Endodermal cell (in vitro differentiated cells): ENCODE data around the gene GALR2. TPM values are rescaled to one million over a fixed set of nuclear protein-coding genes. Genes with fewer than 3 reads are reported as not detected.
"Not testable (repeated sequence)": the region's sequence is repeated elsewhere in the genome, so short reads cannot be mapped to it uniquely, and the experiment has no call there.

Experiments used
- DNase-seq: peaks from one replicate; pipeline ENCODE4 v3.0.0-alpha.2; 2017
- H3K27ac ChIP-seq: 2 replicates; pipeline ENCODE4 v1.5.1; 2013; ENCODE audit warnings: mild to moderate bottlenecking, low read depth, low read length, moderate library complexity
- H3K27me3 ChIP-seq: 2 replicates; pipeline ENCODE4 v1.6.1; 2013; ENCODE audit warnings: mild to moderate bottlenecking, low read length, moderate library complexity; ENCODE audit not compliant: insufficient read depth, control insufficient read depth, poor library complexity, severe bottlenecking
- H3K36me3 ChIP-seq: 2 replicates; pipeline ENCODE4 v1.7.0; 2013; ENCODE audit warnings: mild to moderate bottlenecking, low read length, moderate library complexity; ENCODE audit not compliant: control insufficient read depth, insufficient read depth
- H3K4me1 ChIP-seq: one replicate; pipeline ENCODE4 v1.7.0; 2013; ENCODE audit warnings: low read length; ENCODE audit not compliant: control insufficient read depth, insufficient read depth
- H3K4me3 ChIP-seq: 2 replicates; pipeline ENCODE4 v1.5.1; 2013; ENCODE audit warnings: mild to moderate bottlenecking, low read length, moderate library complexity
- H3K9ac ChIP-seq: 2 replicates; pipeline ENCODE4 v1.6.1; 2013; ENCODE audit warnings: mild to moderate bottlenecking, low read length, moderate library complexity; ENCODE audit not compliant: poor library complexity, severe bottlenecking; ENCODE audit errors: extremely low read depth
- H3K9me3 ChIP-seq: 2 replicates; pipeline ENCODE4 v1.6.1; 2013; ENCODE audit warnings: mild to moderate bottlenecking, low read length, moderate library complexity; ENCODE audit not compliant: control insufficient read depth
- H3K27ac Mint-ChIP-seq: 2 replicates; pipeline ENCODE4 v1.8.0; 2020; ENCODE audit warnings: mixed read lengths
- H3K27me3 Mint-ChIP-seq: 2 replicates; pipeline ENCODE4 v1.8.0; 2021; ENCODE audit warnings: mild to moderate bottlenecking, mixed read lengths; ENCODE audit not compliant: insufficient read depth
- H3K36me3 Mint-ChIP-seq: 2 replicates; pipeline ENCODE4 v1.8.0; 2020; ENCODE audit warnings: low read depth, mixed read lengths
- H3K4me1 Mint-ChIP-seq: 2 replicates; pipeline ENCODE4 v1.8.0; 2020; ENCODE audit warnings: mixed read lengths
- H3K4me3 Mint-ChIP-seq: 2 replicates; pipeline ENCODE4 v1.8.0; 2020; ENCODE audit warnings: mild to moderate bottlenecking, moderate library complexity, mixed read lengths
- H3K9me3 Mint-ChIP-seq: 2 replicates; pipeline ENCODE4 v1.8.0; 2020; ENCODE audit warnings: mild to moderate bottlenecking, mixed read lengths
- WGBS, 2 experiments: methylation state at CpG; one replicate each; pipeline versions ENCODE4 v1.1.5 to v1.1.7; 2013; ENCODE audit warnings: missing lambda C conversion rate in 2 of 2, mixed read lengths in 1 of 2; ENCODE audit not compliant: insufficient coverage in 1 of 2, insufficient read length in 1 of 2; 5-methylcytosine and 5-hydroxymethylcytosine counted together
- total RNA-seq, 2 donors: library from RNA; stranded (reverse); fragmentation: NEBNext Ultra II Directional in 1 of 2; extraction: Animal tissue kit (Norgen Biotek cat#: 25700) in 1 of 2; gene quantifications; 2 replicates in 1 of 2; 3 replicates in 1 of 2; pipeline ENCODE4 v1.2.1, GENCODE V29; 2021
- TF ChIP-seq, protein P1 (sequence below): fragments of 200-600 bp; sonication (generic); conservative IDR thresholded peaks from 2 replicates; pipeline ENCODE4 v1.5.0; 2021; ENCODE audit warnings: antibody characterized with exemption, mild to moderate bottlenecking

The GALR2 gene
- total RNA-seq, 2 donors from 2014 or later = not detected

DNA sequence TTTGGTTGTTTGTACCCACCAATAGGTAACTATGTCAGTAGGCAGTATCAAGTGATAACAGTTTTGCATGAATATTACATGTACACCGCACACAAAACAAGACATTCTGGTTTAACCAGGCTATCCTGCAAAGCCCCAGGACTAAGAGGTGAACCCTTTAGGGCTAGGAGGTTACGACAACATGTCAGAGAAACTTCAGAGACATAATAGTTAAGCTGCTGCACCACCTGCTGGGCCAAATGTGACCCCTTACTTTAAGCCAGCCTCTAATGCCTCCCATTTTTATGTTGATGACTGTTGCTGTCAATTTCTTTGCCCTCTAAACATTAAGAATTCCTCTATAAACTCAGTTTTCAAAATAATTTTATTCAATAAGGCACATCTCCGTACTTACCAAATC lies 17.7 kb upstream of the GALR2 start:
- Histone ChIP-seq H3K36me3 (peaks cover 89% of the 10 kb centered on the region), H3K9ac (no peak overlapping the region), H3K27ac (no peak overlapping the region), H3K4me1 (no peaks in the 10 kb centered on the region), H3K9me3 (no peaks in the 10 kb centered on the region), H3K27me3 (no peaks in the 10 kb centered on the region), H3K4me3 (no peak overlapping the region)
- 96 to 100% methylated on average over 3 of the region's 3 CpGs for WGBS, 2 experiments
- DNase-seq = no peak
- no peaks in the 10 kb centered on the region for H3K27me3 Mint-ChIP-seq
- H3K36me3 Mint-ChIP-seq = peaks cover 68% of the 10 kb centered on the region
- H3K9me3 Mint-ChIP-seq = no peaks in the 10 kb centered on the region
- H3K4me3 Mint-ChIP-seq = no peak overlapping the region
- H3K4me1 Mint-ChIP-seq = no peaks in the 10 kb centered on the region
- TF ChIP-seq, protein P1, sequence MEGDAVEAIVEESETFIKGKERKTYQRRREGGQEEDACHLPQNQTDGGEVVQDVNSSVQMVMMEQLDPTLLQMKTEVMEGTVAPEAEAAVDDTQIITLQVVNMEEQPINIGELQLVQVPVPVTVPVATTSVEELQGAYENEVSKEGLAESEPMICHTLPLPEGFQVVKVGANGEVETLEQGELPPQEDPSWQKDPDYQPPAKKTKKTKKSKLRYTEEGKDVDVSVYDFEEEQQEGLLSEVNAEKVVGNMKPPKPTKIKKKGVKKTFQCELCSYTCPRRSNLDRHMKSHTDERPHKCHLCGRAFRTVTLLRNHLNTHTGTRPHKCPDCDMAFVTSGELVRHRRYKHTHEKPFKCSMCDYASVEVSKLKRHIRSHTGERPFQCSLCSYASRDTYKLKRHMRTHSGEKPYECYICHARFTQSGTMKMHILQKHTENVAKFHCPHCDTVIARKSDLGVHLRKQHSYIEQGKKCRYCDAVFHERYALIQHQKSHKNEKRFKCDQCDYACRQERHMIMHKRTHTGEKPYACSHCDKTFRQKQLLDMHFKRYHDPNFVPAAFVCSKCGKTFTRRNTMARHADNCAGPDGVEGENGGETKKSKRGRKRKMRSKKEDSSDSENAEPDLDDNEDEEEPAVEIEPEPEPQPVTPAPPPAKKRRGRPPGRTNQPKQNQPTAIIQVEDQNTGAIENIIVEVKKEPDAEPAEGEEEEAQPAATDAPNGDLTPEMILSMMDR = no peak
- no peak overlapping the region for H3K27ac Mint-ChIP-seq

DNA sequence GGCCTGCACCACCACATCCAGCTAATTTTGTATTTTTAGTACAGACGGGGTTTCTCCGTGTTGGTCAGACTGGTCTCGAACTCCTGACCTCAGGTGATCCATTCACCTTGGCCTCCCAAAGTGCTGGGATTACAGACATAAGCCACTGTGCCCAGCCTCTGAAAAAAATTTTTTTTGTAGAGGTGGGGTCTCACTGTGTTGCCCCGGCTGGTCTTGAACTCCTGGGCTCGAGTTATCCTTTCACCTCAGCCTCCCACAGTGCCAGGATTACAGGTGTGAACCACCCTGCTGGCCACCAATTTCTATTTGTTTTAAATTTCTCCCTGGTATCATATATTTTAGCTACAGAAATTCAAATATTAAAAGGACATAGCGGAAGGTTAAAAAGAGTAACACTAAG lies 16.3 kb upstream of the GALR2 start:
- not testable (repeated sequence) for H3K4me1 Mint-ChIP-seq, H3K9me3 ChIP-seq, H3K27ac ChIP-seq, DNase-seq, H3K4me3 ChIP-seq, H3K9ac ChIP-seq, H3K27ac Mint-ChIP-seq, H3K4me1 ChIP-seq, H3K27me3 ChIP-seq, H3K27me3 Mint-ChIP-seq, H3K4me3 Mint-ChIP-seq, H3K9me3 Mint-ChIP-seq
- 96 to 98% methylated on average over 5 to 6 of the region's 6 CpGs for WGBS, 2 experiments
- peaks cover 70% of the 10 kb centered on the region for H3K36me3 Mint-ChIP-seq
- peaks cover 88% of the 10 kb centered on the region for H3K36me3 ChIP-seq

DNA sequence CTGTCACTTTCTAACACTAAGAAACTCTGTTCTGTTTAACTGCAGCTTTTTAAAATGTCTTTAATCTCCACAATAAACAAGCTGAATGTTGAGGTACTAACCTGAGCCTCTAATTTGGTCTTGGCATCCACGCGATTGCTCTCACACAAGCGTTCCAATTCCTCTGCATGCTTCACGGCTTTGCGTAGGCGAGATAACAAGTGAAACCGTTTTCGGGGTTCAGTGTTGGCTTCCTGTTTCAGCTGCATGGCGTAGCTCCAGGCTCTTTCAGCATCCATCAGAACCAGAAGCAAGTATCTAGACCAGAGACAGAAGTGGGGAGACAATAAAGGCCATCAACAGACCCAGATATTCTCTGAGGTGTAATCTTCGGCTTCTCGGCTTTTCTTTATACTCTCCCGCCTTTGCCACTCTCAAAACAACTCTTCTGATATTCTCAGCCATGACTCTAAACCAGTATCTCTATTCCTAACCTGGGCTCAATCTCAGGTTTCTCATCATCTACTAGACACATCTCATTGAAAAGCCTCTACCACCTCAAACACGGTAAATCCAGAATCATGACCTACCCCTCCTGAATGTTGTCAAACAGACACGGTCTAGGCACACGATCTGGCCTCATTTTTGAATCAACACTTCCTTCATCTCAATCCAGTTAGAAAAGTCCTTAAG lies 10.6 kb upstream of the GALR2 start:
- Mint-ChIP-seq H3K9me3 (no peaks in the 10 kb centered on the region), H3K27me3 (no peaks in the 10 kb centered on the region), H3K4me3 (no peak overlapping the region), H3K4me1 (no peaks in the 10 kb centered on the region), H3K27ac (peak overlapping the region; percentile 26), H3K36me3 (peaks cover 74% of the 10 kb centered on the region)
- WGBS, 2 experiments = 93 to 97% methylated on average over 14 to 15 of the region's 15 CpGs
- Histone ChIP-seq H3K27me3 (no peaks in the 10 kb centered on the region), H3K9ac (no peak overlapping the region), H3K4me3 (no peak overlapping the region), H3K36me3 (peaks cover 87% of the 10 kb centered on the region), H3K4me1 (no peaks in the 10 kb centered on the region), H3K27ac (no peak overlapping the region), H3K9me3 (no peaks in the 10 kb centered on the region)
- TF ChIP-seq, protein P1 = no peak
- no peak for DNase-seq

DNA sequence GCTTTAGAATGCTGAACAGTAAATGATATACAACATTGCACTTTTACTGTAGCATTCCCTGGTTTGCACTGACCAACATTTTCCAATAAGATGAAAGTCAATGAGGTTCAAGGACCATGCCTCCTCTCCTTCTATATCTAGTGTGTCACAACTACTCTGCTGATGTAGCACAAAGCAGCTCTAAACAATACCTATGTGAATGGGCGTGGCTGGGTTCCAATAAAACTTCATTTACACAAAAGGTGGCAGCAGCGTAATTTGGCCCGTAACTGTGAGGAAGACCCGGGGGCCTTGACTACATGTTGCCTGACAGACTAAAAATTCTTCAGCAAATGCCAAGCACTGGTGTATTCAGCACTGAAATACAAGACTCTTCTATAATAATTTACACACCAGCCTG lies 8.8 kb upstream of the GALR2 start:
- H3K27ac Mint-ChIP-seq = no peak overlapping the region
- peaks cover 2% of the 10 kb centered on the region for H3K4me1 Mint-ChIP-seq
- H3K36me3 Mint-ChIP-seq = peaks cover 65% of the 10 kb centered on the region
- DNase-seq = no peak
- peaks cover 72% of the 10 kb centered on the region for H3K36me3 ChIP-seq
- no peaks in the 10 kb centered on the region for H3K9me3 ChIP-seq
- TF ChIP-seq, protein P1 = no peak
- H3K9ac ChIP-seq = no peak overlapping the region
- no peaks in the 10 kb centered on the region for H3K27me3 ChIP-seq
- H3K27ac ChIP-seq = no peak overlapping the region
- H3K27me3 Mint-ChIP-seq = no peaks in the 10 kb centered on the region
- H3K4me1 ChIP-seq = peaks cover under 1% of the 10 kb centered on the region
- no peaks in the 10 kb centered on the region for H3K9me3 Mint-ChIP-seq
- H3K4me3 ChIP-seq = no peak overlapping the region
- WGBS, 2 experiments = 94% methylated on average over 4 of the region's 4 CpGs
- no peak overlapping the region for H3K4me3 Mint-ChIP-seq
